ENCODE results near the gene GSX2. TPM values are rescaled to one million over a fixed set of nuclear protein-coding genes. Genes with fewer than 3 reads are reported as not detected.

The GSX2 gene
- total and polyA plus RNA-seq, 8 donors = not detected

- Histone ChIP-seq H3K27ac (no peak overlapping the region), H3K4me3 (peak overlapping the region; percentile 13 to 54 (median 33)), H3K4me1 (peaks cover 0 to 7% (median 4%) of the 10 kb centered on the region in 3 donors), H3K9me3 (no peaks in the 10 kb centered on the region), H3K27me3 (peaks cover 0 to 49% (median 2%) of the 10 kb centered on the region in 4 donors), H3K36me3 (no peaks in the 10 kb centered on the region)
- TF ChIP-seq, protein P1, sequence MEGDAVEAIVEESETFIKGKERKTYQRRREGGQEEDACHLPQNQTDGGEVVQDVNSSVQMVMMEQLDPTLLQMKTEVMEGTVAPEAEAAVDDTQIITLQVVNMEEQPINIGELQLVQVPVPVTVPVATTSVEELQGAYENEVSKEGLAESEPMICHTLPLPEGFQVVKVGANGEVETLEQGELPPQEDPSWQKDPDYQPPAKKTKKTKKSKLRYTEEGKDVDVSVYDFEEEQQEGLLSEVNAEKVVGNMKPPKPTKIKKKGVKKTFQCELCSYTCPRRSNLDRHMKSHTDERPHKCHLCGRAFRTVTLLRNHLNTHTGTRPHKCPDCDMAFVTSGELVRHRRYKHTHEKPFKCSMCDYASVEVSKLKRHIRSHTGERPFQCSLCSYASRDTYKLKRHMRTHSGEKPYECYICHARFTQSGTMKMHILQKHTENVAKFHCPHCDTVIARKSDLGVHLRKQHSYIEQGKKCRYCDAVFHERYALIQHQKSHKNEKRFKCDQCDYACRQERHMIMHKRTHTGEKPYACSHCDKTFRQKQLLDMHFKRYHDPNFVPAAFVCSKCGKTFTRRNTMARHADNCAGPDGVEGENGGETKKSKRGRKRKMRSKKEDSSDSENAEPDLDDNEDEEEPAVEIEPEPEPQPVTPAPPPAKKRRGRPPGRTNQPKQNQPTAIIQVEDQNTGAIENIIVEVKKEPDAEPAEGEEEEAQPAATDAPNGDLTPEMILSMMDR (IDR thresholded peaks at IDR 0.05) = no peak
- FAIRE-seq = no peak
- ATAC-seq = no peak
- no peak for DNase-seq
- WGBS, 2 donors = 16 to 18% methylated on average over 13 of the region's 13 CpGs
- intact Hi-C loops (cut with DNase I) = no loop called here
Measured at GRCh38 chr4:54092405-54093323, 7.3 kb upstream of the GSX2 start.

GRCh38 chr4:54093324-54094240, 6.4 kb upstream of the GSX2 start:
- WGBS, 2 donors = 21 to 27% methylated on average over 37 of the region's 37 CpGs
- Histone ChIP-seq H3K4me1 (peaks cover 0 to 7% (median 4%) of the 10 kb centered on the region in 3 donors), H3K36me3 (no peaks in the 10 kb centered on the region), H3K27me3 (peaks cover 0 to 52% (median 5%) of the 10 kb centered on the region in 4 donors), H3K27ac (no peak overlapping the region), H3K9me3 (no peaks in the 10 kb centered on the region), H3K4me3 (no peak overlapping the region)
- intact Hi-C loops (cut with DNase I) = no loop called here
- DNase-seq (no peak), ATAC-seq (no peak), FAIRE-seq (no peak)
- TF ChIP-seq, protein P1 (IDR thresholded peaks at IDR 0.05) = no peak

DNA sequence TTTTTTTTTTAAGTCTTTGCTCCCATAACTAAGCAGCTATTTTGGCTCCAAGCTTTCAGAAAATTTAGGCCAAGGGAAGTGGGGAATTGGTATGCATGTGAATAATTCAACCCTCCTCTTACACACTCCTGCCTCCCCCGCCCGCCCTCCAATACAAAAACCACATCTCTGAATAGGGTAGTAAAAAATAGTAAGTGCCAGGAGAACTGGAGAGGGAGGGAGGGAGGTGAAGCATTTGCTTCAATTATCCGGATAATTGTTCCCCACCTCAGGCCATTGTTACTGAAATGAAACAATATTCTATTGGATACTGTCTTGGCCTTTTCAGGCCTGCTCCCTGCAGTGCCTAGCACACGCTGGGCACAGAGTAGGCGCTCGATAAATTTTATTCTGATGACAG, 5.5 kb upstream of the GSX2 start:
- Histone ChIP-seq H3K36me3 (no peaks in the 10 kb centered on the region), H3K4me3 (no peak overlapping the region), H3K27me3 (peaks cover 0 to 59% (median 6%) of the 10 kb centered on the region in 4 donors), H3K9me3 (no peaks in the 10 kb centered on the region), H3K27ac (no peak overlapping the region), H3K4me1 (peaks cover under 1 to 9% (median 4%) of the 10 kb centered on the region in 3 donors)
- intact Hi-C loops (cut with DNase I) = no loop called here
- FAIRE-seq (no peak), DNase-seq (no peak), ATAC-seq (no peak)
- 58 to 59% methylated on average over 6 of the region's 6 CpGs for WGBS, 2 donors
- TF ChIP-seq, protein P1 (IDR thresholded peaks at IDR 0.05) = no peak

- peaks cover 0 to 63% (median 8%) of the 10 kb centered on the region in 4 donors for H3K27me3 ChIP-seq
- no peak for FAIRE-seq
Measured at GRCh38 chr4:54095110-54095825, 4.7 kb upstream of the GSX2 start.

More at GRCh38 chr4:54095110-54095825, 4.7 kb upstream of the GSX2 start:
- no peak for ATAC-seq
- intact Hi-C loops (cut with DNase I) = no loop called here
- Histone ChIP-seq H3K27ac (no peak overlapping the region), H3K36me3 (no peaks in the 10 kb centered on the region), H3K9me3 (no peaks in the 10 kb centered on the region), H3K4me1 (peaks cover 4 to 18% (median 6%) of the 10 kb centered on the region in 3 donors), H3K4me3 (no peak overlapping the region)
- WGBS, 2 donors = 26% methylated on average over 19 of the region's 19 CpGs
- DNase-seq = no peak
- TF ChIP-seq, protein P1 (IDR thresholded peaks at IDR 0.05) = no peak
